Measurements from ENCODE around the gene PSME4. TPM values are rescaled to one million over a fixed set of nuclear protein-coding genes. Genes with fewer than 3 reads are reported as not detected.
A peak's percentile ranks its signal among the peaks of the same experiment; 100 is the strongest.
"Not testable (repeated sequence)": the region's sequence is repeated elsewhere in the genome, so short reads cannot be mapped to it uniquely, and the experiment has no call there.

The PSME4 gene
- polyA plus RNA-seq, 5 donors = 38.5 to 48.9 (median 44.1) TPM

DNA sequence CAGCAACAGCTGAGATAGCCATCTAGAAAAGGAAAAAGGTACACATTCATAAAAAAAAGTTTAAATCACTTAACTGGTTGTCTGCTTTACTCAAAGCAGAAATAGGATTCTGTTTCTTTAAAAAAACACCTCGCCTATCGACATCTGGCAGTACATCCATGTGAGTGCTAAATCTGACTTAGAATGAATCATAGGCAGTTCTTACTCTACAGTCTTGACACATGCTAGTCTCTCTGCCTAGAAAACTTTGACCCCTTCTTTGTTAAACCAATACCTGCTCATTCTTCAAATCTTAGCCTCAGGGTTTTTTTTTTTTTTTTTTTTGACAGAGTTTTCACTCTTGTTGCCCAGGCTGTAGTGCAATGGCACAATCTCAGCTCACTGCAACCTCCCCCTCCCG lies 73.9 kb downstream of the PSME4 start:
- no peak for DNase-seq

DNA sequence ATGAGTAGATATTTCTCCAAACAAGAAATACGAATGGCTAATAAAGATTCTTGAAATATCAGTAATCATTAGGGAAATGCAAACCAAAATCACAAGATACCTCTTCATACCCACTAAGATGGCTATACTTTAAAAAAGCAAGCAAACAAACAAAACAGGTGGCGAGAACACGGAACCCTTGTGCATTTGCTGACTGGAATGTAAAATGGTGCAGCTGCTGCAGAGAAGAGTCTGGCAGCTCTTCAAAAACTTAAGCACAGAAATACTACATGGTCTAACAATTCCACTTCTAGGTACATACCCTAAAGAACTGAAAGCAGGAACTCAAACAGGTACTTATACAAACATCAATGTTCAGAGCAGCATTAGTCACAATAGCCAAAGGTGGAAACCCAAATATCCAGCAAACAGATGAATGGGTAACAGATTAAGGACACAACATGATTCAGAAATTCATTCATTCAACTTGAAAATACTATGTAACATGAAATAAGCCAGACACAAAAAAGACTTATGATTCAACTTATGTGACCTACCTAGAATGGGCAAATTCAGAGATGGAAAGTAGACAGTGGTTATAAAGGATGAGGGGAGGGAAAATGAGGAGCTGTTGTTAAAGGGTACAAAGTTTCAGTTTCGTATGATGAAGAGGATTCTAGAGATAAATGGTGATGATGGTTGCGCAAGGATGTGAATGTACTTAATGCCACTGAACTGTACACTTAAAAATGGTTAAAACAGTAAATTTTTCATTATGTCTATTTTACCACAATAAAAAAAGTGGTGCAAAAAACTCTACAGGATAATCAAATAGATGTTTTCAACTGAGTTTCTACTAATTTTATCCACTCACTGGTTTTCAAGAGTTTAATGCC lies 84.2 kb downstream of the PSME4 start:
- no peak for DNase-seq

DNA sequence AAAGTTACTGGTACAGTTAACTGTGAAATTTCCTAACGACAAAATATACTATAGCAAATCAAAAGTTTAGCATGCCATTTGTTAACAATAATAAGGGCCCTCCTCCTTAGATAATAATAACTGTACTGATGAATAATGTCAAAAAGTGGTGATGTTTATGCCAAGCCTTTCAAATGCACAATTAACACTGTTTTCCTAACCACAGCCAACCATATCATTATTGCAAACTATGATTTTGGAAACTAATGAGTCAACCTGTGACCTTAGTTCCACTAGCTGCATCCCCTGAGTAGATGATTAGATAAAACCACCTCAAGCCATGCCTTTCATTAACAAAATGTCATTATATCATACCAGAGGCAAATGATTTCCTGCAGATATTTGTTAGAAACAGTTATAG lies 85.9 kb downstream of the PSME4 start:
- no peak for DNase-seq

DNA sequence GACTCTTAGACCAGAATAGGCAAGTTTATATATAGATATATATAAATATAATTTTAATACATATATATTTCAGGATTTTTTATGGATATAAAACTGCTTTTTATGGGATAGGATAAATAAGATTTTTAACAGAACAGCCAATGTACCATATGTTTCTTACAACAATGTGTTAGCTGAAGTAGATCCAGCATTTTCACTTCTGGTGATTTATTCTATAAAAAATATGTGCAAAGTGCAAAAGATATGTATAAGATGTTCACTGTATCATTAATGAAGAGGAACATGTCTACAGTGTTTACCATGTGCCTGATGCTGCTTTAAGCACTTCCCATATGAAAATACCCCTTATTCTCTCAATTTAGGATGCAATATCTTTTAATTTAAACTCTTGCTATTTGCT lies 88.8 kb downstream of the PSME4 start:
- DNase-seq = no peak

DNA sequence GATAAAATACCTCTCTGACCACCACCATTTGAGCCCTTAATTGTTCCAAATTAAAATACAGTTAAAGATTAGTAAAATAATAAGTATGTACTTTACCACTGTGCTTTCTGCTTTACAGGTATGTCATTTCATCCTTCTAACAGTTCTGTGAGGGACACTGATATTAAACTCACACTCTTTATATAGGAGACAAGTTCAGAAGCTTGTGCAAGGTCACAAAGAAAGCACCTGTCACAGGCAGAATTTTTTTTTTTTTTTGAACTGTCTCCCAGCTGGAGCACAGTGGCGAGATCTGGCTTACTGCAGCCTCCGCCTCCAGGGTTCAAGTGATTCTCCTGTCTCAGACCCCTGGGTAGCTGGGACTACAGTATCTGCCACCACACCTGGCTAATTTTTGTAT lies 89.4 kb downstream of the PSME4 start:
- DNase-seq = no peak

DNA sequence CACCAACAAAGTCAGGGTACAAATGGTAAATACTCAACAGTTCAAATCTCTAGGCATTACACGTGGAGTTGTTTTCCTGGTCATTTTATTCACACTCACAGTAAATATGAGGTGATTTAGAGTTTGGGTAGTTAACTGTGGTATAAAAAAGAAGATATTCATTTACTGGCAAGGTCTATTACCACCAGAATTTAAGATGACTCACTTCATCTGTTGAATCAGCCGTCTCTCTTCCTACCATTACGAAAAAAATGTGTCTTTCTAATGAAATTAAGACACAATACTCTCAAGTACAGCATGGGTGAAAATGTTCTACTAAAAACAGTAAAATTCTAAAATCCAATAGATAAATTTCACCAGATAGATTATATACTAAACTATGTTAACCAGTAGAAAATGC lies 90.0 kb downstream of the PSME4 start:
- no peak for DNase-seq

DNA sequence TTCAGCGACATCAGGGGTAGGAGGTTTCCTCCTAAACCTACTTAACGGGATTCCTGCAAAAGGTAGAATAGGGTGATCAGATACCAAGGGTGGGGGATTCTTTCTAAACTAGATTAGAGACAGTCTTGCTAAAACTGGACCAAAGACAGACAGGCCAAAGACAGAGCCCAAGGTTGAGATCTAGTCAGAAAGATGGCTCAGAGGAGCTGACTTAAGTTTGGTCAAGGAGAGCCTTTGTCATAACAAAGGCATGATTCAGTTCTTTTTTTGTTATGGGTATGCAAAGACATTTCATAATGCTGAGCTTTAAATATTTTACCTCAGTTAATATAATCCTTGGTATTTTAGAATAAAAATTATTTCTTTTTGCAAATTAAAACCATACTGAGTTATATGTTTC lies 93.2 kb downstream of the PSME4 start:
- no peak for DNase-seq

DNA sequence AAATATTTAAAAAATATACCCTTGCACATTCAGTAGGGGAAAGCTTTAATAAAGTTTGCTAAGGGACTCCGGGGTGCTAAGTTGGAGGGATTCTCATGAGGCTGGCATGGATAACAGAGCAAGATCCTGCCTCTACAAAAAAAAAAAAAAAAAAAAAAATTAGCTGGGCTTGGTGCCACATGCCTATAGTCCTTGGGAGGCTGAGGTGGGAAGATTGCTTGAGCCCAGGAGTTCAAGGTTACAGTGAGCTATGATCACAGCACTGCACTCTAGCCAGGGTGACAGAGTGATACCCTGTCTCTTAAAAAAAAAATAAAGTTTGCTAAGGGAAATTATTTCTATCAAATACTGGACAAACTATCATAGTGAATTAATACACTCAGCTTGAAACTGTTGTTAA lies 93.7 kb downstream of the PSME4 start:
- DNase-seq = no peak

DNA sequence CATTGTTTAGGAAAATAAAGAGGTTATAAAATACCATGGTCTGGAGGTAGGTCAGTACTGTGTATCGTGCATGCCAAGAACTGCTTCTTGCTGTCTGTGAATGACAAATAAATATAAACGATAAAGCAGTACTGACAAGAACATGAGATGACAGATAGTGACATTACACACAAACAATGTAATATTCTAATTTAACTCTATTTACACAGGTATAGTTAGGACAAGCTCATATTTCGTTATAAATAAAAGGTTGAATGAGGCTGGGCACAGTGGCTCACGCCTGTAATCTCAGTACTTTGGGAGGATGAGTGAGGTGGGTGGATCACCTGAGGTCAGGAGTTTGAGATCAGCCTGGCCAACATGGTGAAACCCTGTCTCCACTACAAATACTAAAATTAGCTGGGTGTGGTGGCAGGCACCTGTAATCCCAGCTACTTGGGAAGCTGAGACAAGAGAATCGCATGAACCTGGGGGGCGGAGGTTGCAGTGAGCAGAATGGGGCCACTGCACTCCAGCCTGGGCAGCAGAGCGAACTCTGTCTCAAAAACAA lies 96.3 kb downstream of the PSME4 start:
- DNase-seq = no peak

DNA sequence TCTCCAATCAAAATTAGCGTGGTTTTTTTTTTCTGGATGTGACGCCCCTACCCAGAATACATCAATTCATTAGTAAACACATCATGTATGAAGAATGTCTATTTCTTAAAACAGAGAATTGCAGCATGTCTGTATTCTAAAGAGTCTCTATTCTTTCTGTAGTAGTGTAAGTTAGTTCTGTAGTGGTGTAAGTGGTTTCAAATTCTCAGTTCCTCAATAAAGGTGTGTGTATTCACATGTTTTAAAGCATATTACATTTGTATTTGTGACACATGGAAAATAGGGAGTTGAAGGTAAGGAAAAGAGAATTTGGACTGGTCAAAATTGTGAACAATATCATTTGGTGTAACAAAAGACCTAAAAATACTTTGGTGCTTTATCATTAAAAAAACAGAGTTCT lies 103.0 kb downstream of the PSME4 start:
- DNase-seq = no peak

DNA sequence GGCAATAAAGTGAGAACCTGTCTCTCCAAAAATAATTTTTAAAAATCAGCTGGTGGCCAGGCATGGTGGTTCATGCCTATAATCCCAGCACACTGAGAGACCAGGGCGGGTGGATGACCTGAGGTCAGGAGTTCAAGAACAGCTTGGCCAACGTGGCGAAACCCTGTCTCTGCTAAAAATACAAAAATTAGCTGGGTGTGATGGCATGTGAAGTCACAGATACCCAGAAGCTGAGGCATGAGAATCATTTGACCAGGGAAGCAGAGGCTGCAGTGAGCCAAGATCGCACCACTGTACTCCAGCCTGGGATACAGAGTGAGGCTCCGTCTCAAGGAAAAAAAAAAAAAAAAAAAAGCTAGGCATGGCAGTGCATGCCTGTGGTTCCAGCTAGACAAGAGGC lies 103.6 kb downstream of the PSME4 start:
- no peak for DNase-seq

DNA sequence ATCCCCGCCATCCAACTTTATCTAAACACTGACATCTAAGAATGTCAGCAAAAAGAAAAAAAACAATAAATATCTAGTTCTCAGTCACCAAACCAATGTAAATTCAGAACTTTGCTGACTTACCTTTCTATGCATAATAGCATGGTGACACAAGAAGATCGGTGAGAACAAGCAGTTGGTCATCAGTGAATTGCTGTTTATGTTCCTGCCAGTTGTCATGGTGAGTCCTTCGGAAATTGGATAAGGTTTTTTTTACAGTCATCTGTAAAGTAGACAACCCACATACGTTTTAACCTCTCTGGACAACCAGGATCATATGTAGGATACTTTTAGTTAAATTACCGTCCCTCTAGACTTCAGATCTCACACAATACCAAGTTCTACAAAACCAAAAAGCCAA lies 104.8 kb downstream of the PSME4 start:
- DNase-seq = no peak

DNA sequence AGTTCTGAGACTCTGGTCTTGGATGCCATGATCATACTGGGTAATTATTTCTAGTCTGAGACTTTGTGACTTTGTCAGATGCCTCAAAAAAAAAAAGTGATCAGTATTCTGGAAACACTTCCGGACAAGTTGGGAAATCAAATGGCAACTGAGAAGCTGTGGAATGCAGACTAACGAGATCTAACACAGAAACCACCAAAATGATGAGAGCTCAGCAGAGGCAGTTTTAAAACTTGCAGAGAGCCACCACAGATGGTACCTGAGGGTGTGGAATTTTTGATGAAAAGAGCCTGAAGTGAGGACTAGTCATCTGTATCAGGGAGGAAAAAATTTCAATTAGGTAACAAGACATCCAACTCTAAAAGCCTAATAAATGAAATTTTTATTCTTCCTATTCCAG lies 105.5 kb downstream of the PSME4 start:
- no peak for DNase-seq

DNA sequence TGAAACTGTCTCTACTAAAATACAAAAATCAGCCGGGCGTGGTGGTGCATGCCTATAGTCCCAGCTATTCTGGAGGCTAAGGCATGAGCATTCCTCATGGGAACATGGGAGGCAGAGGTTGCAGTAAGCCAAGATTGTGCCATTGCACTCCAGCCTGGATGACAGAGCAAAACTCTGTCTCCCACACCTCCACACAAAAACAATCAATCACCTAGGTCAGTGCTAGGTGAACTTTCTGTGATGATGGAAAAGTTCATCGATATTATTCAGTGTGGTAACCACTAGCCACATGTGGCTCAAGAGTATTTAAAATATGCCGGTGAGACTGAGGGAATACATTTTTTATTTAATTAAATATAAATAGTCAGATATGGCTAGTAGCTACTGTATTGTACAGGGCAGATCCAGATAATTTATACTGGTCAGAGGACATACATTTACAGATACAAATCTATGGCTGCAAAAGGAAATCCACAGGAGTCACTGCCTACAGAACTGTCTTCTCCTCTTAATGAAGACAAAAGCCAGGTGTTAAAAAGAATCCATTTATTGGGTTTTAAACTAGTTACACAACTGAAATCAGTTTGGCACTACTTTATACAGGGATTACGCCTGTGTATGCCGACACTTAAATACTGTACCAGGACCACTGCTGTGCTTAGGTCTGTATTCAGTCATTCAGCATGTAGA lies 107.1 kb downstream of the PSME4 start:
- DNase-seq = no peak

DNA sequence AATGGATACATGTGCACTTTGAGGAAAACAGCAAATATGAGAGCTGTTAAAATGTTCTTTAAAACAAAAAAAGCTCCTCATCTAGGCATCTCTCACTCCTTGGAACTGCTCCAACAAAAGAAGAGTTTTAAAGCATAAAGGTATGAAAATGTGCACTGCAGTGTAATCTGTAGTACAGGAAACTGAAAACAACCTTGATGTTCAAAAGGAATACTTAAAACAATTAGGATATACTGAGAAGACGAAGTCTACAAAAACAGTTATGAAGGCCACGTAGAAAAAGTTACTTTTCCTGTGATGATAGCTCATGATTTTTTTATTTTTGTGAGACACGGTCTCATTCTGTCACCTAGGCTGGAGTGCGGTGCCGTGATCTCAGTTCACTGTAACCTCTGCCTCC lies 109.0 kb downstream of the PSME4 start:
- no peak for DNase-seq

DNA sequence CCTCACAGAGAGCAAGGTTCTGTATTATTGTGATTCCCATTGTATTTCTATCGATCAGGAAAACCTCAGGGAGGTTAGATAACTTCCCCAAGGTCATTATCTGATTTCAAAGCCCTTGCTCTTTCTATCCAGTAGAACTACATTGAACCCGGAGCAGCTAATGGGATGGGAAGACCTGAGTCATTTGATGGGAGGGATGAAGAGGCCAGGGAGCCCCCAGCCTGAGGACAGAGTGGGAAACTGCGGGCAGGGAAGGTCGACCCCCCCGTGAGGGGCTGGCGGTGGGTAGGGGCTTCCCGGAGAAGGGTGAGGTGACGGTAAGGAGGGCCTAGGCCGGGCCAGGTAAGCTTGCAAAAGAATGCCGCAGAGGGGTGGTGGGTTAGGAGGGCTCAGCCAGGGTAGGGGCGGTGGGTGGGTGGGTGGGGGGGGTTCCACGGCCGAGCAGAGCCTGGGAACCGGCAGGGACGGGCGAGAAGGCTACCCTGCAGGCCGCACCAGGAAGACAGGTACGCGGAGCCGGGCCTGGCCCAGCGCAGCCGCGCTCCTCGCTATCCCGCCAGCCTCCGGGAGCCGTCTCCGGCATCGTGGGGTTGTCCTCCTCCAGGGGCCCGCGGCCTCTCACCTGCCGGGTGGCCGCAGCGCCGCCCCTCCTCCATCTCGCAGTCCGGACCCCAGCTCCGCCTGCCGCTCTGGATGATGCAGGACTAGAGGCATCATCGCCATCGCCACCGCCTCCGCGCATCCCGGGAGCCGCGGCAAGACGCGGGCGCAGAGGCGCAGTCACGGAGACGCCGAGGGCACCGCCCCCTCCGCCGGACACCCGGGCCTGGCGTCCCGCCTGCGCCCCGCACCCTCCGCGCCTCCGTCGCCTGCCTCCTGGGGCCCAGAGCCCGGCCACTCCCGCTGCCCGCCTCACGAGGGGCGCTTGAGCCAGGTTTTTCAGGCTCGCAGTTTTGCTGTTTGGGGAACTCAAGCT lies 111.3 kb downstream of the PSME4 start, which contains the start of gene GPR75:
Gene GPR75, minus strand, starts transcription at position 762 of the 976 bp plus-strand sequence. CDS start 5,211 bp downstream, outside the sequence.
- peak; percentile 31 to 39 for DNase-seq

DNA sequence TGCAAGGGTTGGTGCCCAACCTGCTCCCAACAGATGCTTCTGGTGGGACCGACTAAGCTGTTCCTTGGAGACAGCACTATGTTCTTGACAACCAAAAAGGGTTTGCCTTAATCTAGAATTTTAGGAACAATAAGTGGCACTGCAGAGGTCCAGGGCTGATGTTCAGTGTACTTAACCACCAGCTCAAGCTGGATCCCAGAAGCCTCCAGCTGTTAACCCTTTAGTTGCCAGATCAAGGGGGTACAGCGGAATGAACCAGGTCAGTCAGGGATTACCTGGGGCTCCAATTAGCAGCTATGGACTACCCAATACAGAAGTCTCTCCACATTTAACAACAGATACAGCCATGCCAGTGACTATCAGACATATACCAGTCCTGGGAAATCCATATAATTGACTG lies 114.5 kb downstream of the PSME4 start:
- no peak for DNase-seq

DNA sequence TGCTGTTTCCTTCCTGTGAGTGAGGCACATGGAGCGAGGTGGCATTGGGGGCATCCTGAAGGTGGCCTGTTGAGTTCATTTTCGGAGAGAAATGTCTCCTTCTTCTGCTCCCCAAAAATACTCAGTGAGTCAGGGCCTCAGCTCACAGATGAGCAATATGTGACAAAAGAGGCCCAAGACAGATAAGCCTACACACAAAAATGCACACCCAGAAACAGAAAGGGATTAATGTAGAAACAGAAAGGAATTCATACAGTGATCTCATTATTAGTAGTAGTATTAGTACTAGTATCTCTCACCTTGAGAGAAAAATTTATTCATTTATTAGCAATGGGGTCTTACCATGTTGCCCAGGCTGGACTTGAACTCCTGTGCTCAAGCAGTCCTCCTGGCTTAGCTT lies 116.1 kb downstream of the PSME4 start:
- no peak for DNase-seq

DNA sequence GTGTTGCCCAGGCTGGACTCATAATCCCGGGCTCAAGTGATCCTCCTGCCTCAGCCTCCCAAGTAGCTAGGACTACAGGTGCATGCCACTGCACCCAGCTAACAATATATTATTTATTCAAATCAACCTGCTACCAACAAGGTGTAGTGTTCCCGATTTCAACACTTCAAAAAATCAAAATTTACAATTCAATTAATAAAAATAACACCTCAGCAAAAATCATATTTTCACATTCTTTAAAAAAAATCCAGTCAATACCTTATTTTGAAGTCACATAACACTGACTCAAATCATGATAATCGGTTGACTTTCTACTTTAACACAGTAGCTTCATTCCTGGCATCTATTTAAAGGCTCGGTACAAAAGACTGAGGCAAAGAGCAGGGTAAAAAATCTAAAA lies 118.3 kb downstream of the PSME4 start:
- DNase-seq = no peak

DNA sequence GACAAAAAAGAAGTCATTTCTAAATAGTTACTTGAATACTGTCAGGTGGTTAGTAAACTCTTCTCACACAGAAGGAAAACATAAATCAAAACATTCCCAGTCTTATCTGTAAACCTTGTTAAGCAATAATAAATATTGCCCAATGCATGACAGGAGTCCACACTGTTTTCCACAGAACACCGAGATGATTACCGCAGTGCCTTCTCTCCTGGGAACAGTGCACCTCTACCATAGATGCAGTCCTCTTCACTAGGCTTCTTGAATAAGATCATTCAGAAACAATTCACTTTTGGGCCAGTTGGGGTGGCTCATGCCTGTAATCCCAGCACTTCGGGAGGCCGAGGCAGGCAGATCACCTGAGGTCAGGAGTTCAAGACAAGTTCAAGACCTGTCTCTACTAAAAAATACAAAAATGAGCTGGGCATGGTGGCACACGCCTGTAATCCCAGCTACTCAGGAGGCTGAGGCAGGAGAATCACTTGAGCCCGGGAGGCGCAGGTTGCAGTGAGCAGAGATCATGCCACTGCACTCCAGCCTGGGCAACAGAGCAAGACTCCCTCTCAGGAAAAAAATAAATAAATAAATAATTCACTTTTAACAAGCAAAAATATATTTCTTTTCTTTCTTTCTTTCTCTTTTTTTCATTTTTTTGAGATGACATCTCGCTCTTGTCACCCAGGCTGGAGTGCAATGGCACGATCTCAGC lies 119.6 kb downstream of the PSME4 start:
- DNase-seq = not testable (repeated sequence)

DNA sequence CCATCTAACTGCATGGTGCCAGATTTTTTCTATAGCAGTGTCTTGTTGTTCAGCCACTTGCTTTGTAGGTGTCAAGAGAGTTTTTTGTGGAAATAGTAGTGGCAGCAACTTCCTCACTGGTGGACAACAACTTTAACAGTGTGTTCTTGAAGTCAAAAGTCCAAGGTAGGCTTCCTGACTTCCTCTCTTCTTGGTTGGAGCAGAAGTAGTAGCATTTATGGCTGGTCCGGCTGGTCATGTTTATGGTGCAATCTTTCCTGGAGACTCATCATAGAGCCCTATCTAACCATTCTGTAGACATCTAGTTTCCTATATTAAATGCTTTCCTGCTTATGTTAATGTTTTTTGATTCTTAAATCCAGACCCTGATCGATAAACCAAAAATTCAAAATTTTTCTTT lies 122.7 kb downstream of the PSME4 start:
- DNase-seq = no peak
